GM21526 (cell line): ENCODE measurements around the gene PHC3.
A peak's percentile ranks its signal among the peaks of the same experiment; 100 is the strongest.
"Not testable (repeated sequence)": the region's sequence is repeated elsewhere in the genome, so short reads cannot be mapped to it uniquely, and the experiment has no call there.

Experiments used
- ATAC-seq: cut with Tn5 transposase; IDR thresholded peaks from one replicate; pipeline ENCODE4 v1.9.1; 2021; ENCODE audit warnings: moderate library complexity; ENCODE audit not compliant: unreplicated experiment, low FRiP score

The PHC3 gene

GRCh38 chr3:170196833-170197232 lies 15.3 kb upstream of the PHC3 start:
- no peak for ATAC-seq

DNA sequence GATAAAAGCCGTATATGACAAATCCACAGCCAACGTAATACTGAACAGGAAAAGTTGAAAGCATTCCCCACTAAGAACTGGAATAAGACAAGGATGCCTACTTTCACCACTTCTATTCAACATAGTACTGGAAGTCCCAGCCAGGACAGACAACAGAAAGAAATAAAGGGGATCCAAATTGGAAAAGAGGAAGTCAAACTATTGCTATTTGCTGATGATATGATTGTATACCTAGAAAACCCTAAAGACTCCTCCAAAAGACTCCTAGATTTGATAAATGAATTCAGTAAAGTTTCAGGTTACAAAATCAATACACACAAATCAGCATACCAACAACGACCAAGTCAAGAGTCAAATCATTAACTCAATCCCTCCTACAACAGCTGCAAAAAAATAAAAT lies 14.2 kb upstream of the PHC3 start:
- ATAC-seq, result not testable (repeated sequence)

- peak; percentile 18 for ATAC-seq
Measured at GRCh38 chr3:170189398-170190256, 8.1 kb upstream of the PHC3 start.

DNA sequence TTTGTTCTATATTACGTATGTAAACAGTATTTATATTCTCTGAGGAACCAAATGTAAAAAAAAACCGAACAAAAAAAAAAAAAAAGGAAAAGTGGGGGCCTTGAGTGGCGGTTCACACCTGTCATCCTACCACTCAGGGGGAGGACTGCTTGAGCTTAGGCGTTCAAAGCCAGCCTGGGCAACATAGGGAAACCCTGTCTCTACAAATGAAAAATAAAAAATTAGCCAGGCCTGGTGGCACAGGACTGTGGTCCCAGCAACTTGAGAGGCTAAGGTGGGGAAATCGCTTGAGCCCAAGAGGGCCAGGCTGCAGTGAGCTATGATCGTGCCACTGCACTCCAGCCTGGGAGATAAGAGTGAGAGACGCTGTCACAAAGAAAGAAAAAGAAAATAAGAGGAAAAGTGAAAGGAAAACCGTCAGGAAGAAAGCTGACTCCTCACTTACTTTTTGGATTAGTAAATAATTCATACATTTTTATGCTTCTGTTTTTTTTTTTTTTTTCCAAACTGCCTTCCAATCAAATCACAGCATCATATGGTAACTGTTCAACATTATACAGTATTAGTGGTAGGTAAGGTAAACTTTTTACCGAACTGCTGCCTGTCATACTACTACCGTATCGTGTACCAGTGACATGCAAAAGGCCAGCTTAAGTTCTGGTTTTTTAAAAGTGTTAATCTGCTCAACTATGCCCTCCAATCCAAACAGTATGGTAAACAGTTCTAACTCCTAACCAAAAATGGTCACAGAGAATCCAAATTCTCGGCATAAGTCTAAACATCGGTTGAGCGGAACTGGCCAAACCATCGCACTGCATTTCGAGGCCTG lies 1.2 kb downstream of the PHC3 start:
- peak; percentile 26 for ATAC-seq

- ATAC-seq, result no peak
Measured at GRCh38 chr3:170179432-170179831, 2.1 kb downstream of the PHC3 start.

DNA sequence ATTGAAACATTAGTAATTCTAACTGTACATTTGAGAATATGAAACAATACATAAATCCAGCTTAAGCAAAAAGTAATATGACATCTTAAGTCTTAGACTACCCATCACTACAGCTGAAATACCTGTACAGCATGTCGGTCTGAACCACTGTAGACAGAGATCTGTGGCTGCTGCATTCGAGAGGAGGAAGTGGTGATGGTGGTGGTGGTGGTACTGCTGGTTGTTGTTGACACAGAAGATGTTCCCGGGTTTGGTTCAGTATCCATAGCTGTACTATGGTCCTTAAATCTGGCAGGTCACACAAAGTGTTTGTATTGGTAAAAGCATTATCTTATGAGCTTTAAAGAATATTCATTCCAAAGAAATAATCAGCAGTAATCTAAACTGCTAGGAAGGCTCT lies 2.9 kb downstream of the PHC3 start:
- no peak for ATAC-seq

DNA sequence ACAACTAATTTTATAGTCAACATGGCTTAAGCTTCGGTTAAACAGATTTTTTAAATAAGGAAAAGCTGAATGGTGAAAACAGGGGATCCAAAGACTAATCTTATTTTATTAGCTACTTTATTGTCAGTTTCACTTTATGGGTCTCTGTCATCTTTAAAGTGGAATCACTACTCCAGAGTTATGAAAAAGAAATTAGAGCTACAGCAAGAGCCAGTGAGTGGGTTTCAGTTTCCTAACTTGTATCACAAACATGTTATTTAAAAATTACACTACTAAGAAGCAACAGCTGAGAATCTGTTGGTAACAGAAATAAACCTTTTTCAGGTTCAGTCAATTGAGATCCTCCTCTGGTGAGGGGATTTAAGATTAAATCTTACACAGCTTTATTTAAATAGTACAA lies 10.0 kb downstream of the PHC3 start:
- ATAC-seq, result peak; percentile 73

GRCh38 chr3:170164717-170165116 lies 16.8 kb downstream of the PHC3 start:
- ATAC-seq, result no peak

DNA sequence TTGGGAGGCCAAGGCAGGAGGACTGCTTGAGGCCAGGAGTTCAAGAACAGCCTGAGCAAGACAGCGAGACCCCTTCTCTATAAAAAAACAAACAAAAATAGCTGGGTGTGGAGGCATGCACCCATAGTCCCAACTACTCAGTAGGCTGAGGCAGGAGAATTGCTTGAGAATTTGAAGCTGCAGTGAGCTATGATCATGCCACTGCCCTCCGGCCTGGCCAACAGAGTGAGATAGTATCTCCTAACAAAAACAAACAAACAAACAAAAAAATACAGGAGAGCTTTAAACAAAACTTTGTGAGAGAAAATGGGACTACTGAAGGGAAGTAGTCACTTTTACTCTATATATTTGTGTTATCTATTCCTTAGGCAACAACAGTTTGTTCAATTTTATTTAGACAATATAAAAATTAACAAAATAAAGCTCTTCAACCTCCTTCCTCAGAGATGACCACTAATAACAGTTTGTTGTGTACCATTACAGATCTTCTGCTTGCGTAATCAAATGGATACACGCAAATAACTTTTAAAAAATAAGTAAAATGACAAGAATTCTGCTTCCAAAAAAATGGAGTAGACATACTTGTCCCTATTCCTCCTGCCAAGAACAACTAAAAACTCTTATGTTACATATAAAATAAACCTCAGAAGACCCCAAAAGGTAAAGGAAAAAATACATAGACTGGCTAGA lies 17.4 kb downstream of the PHC3 start:
- no peak for ATAC-seq

- no peak for ATAC-seq
Measured at GRCh38 chr3:170162630-170163029, 18.9 kb downstream of the PHC3 start.

GRCh38 chr3:170162052-170162451 lies 19.5 kb downstream of the PHC3 start:
- ATAC-seq, result no peak

GRCh38 chr3:170159933-170160332 lies 21.6 kb downstream of the PHC3 start:
- ATAC-seq, result no peak

- no peak for ATAC-seq
Measured at GRCh38 chr3:170159459-170159858, 22.1 kb downstream of the PHC3 start.

DNA sequence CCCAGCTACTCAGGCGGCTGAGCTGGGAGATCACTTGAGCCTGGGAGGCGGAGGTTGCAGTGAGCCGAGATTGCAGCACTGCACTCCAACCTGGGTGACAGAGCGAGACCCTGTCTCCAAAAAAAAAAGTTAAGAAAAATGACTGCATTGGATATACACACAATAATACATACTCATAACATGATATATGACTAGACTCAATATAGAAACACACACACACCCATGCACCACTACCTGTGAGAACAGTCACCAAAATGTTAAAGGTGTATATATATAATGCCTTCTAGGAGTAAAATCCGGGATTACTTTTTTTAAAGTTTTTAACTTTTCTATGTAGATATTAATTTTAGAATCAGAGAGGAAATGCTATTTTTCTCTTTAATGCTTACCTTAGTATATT lies 25.9 kb downstream of the PHC3 start:
- no peak for ATAC-seq

DNA sequence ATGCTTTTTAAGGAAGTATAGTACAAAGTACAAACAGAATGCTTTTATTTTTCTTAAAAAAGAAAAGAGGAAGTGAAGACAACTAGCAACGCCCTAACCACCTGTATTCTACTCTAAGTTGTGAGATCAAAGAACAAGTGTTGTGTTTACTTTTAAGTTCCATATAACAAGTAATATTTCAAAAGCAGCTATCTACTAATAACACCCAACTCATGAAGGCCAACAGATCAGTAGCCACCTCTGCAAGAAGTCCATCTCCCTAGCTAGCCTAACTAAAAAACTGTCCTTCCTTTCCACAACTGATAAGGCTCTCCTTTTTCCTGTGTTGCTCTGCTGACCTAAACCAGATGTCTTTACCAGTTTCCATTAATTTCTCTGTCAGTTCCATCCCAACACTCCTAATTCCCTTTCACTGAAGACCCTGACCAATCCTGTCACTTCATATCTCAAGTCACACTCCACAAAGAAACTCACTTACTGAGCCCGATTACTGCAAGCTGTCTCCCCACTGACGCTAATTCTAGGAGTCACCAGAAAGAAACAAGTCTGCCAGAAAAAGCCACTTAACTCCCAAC lies 26.9 kb downstream of the PHC3 start:
- peak; percentile 84 for ATAC-seq

DNA sequence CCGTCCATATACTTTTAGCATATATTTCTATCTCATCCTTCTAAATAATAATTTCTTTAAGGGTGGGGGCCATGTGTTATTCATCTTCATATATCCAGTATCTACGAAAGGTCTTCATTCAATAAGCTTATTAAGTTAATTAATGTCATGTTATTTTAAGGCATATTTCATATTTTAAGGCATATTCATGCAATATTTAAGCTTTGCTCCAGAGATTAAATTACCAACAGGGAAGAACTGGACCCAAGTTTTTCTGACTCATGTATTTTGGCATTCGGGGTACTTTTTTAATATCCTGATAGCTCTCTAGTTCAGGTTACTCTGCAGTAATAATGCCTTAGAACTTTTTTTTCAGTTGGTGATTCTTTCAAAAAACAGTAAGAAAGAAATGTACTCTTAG lies 27.4 kb downstream of the PHC3 start:
- peak; percentile 17 for ATAC-seq

DNA sequence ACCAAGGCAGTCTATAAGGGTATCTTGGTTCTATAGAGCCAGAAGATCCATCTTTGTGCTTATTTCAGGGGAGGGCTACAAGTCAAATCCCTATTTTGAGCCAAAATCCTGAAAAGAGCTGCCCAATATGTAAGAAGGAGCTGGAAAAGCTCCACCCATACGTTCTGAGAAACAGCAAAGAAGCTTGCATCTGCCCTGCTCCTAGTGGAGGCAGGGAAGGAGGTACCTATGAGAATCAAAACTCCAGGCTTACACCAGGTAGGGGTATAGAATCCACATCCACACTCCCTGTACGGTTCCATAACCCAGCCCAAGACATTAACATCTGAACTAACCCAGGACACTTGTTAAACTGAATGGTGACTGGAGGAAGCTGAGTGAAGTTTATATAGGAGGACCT lies 30.0 kb downstream of the PHC3 start:
- ATAC-seq, result no peak

DNA sequence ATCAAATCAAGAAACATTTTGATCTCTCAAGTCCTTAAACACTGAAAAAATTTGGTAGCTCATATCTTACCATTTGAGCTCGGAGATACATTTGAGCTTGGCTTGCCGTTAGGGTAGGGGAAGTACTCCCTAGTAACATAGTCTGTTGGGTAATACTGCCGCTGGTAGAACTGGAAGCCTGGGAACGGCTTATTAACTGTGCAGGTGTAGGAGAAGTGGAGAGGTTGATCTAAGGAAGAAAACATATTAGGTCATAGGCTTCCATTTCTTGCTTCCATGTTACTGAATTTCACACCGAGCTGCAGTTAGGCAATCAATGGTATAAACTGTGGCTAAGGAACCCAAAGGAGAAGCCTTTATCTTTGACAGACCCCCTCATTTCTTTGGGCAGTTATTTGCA lies 32.5 kb downstream of the PHC3 start:
- no peak for ATAC-seq

DNA sequence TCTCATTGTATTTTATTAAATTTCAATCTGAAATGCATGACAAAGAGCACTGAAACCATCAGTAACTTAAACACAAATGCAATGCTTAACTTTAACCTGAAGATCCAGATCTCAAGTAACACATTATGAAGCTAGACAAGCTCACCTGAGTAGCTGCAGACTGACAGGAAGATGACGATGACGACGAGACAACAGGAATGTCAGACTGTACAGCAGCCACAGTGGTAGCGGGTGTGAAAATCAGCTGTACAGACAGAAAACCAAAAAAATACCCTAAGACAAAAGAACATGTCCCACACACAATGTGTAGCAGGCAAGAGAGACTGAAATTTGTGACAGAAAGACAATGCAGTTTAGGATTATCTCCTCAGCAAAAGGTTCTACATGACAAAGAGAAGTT lies 36.3 kb downstream of the PHC3 start:
- no peak for ATAC-seq

GRCh38 chr3:170144437-170144843 lies 37.1 kb downstream of the PHC3 start:
- ATAC-seq, result no peak

- ATAC-seq, result no peak
Measured at GRCh38 chr3:170142373-170142772, 39.2 kb downstream of the PHC3 start.
